Heart right ventricle (tissue), 16 donors: Measurements from ENCODE around the gene DYNC2I2. TPM values are rescaled to one million over a fixed set of nuclear protein-coding genes. Genes with fewer than 3 reads are reported as not detected.
A peak's percentile ranks its signal among the peaks of the same experiment; 100 is the strongest.

Source experiments
- ATAC-seq, 8 donors: fragments of 200-7000 bp; cut with Tn5 transposase; one replicate each; pipeline ENCODE4 v1.9.1; 2020; ENCODE audit warnings: mild to moderate bottlenecking in 8 of 8, moderate library complexity in 8 of 8, moderate number of reproducible peaks in 1 of 8
- DNase-seq, 2 donors: peaks; one replicate each; pipeline ENCODE4 v3.0.0-alpha.2; 2020
- H3K27ac ChIP-seq, 10 donors: fragments of 200-600 bp; sonication (generic) in 2 of 10; one replicate each; pipeline versions ENCODE4 v1.5.0 to v1.8.0; 2020 to 2022; ENCODE audit warnings: mild to moderate bottlenecking in 3 of 10
- H3K27me3 ChIP-seq, 7 donors: fragments of 200-600 bp; one replicate each; pipeline ENCODE4 v1.8.0; 2021 to 2022; ENCODE audit warnings: mild to moderate bottlenecking in 2 of 7
- H3K36me3 ChIP-seq, 9 donors: fragments of 200-600 bp; sonication (generic) in 1 of 9; one replicate each; pipeline versions ENCODE4 v1.5.0 to v1.8.0; 2020 to 2022; ENCODE audit warnings: mild to moderate bottlenecking in 2 of 9
- H3K4me1 ChIP-seq, 9 donors: fragments of 200-600 bp; sonication (generic) in 1 of 9; one replicate each; pipeline versions ENCODE4 v1.5.0 to v1.8.0; 2020 to 2022; ENCODE audit warnings: mild to moderate bottlenecking in 4 of 9
- H3K4me3 ChIP-seq, 10 donors: fragments of 200-600 bp; sonication (generic) in 2 of 10; one replicate each; pipeline versions ENCODE4 v1.5.0 to v1.8.0; 2020 to 2022; ENCODE audit warnings: mild to moderate bottlenecking in 7 of 10, moderate library complexity in 2 of 10
- H3K9me3 ChIP-seq, 11 donors: fragments of 200-600 bp in 10 of 11; sonication (generic) in 2 of 11; one replicate each; pipeline versions ENCODE4 v1.5.0 to v1.8.0; 2013 to 2022; ENCODE audit warnings: mild to moderate bottlenecking in 2 of 11, control low read depth in 1 of 11, moderate library complexity in 1 of 11
- WGBS, 2 donors: extraction: QIAGEN DNeasy Blood & Tissue Kit; methylation state at CpG; one replicate each; pipeline ENCODE4 v1.1.7; 2013; ENCODE audit warnings: inconsistent platforms in 1 of 2; 5-methylcytosine and 5-hydroxymethylcytosine counted together
- intact Hi-C, 10 donors: fragments of 100-400 bp; cut with DNase I; formaldehyde crosslinking; loops; one replicate each; pipeline versions ENCODE4 v1.11.1 to v1.14.2; 2022
- polyA plus RNA-seq, 2 donors: library from polyadenylated mRNA; stranded (reverse); fragments of 200-250 nt; gene quantifications; one replicate each; pipeline ENCODE4 v1.2.3, GENCODE V29; 2013
- total RNA-seq, 10 donors: library from RNA; stranded (reverse); fragmentation: NEBNext Ultra II Directional in 3 of 10; extraction: Animal tissue kit (Norgen Biotek cat#: 25700) in 3 of 10; gene quantifications; one replicate each; pipeline versions ENCODE4 v1.2.1 to v1.2.4, GENCODE V29; 2021 to 2023
- TF ChIP-seq, protein P1 (sequence below), 9 donors: fragments of 200-600 bp; sonication (generic) in 2 of 9; IDR thresholded peaks; one replicate each; pipeline versions ENCODE4 v1.5.0 to v1.8.0; 2021 to 2022; ENCODE audit warnings: antibody characterized with exemption in 9 of 9, mild to moderate bottlenecking in 5 of 9, moderate library complexity in 1 of 9
- donor health status: Arrhythmogenic right ventricular cardiomyopathy.
- donor health status: ischemic (EF 13 %, LVEDD 7.1; RV severe dilation, severe dysfunction).
- donor health status: healthy with polysubstance abuse.
- donor health status: DM: no; HTN: yes; CAD: no.
- donor health status: DM: no; HTN: no; CAD: no.
- donor health status: ischemic (EF 25% LVEDD 6.9; RV normal size, moderate dysfunction).
- donor health status: ischemic (EF 25% LVEDD 5.7; RV mildly dilated, moderate dysfunction).
- donor health status: healthy.
- donor health status: DM: yes; HTN: yes; CAD: no.
- donor health status: Ischemic cardiomyopathy.
- donor health status: ischemic (EF 35%, LVEDD 5.7; RV mildly dilated, moderate dysfunction).
- donor health status: nonischemic (EF 11% LVEDD 7.7; RV severe dilation, severe dysfunction).
- donor health status: DM: yes; HTN: yes; CAD: no.
- donor health status: PGD.
- donor health status: ischemic (EF 29% LVEDD 5.4; RV normal size, mild dysfunction).
- donor health status: nonischemic (EF 23%, LVEDD 6.1; RV moderate dilation, normal function).

Gene DYNC2I2
- total and polyA plus RNA-seq, 12 donors, result 22.1 to 83.2 (median 31.3) TPM

DNA sequence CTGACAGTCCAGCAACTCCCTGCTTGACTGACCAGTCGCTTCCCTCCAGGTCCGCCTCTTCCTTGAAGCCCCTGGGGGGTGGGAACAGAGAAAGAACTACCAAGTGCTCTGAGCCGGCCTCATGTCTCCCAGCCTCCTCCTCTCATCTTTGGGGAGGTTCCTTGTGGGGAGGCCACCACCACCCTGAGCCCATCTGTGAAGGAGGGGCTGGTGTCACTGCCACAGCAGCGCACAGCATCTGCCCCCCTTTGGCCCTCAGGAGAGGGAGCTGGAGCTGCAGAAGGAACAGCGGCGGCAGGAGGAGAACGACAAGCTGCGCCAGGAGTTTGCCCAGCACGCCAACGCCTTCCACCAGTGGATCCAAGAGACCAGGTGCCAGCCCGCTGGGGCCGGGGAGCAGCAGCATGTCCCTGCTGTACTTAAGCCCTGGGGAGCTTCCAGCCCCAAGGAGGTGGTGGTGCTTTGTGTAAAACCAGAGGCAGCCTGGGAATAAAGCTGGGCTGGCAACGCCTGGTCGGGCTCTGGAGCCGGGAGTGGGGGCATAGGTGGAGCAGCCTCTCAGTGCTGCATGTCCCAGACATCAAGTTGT lies 29.4 kb downstream of the DYNC2I2 start:
- intact Hi-C loops, result no loop called here
- no peaks in the 10 kb centered on the region for H3K27me3 ChIP-seq
- H3K4me1 ChIP-seq, result peaks cover 8 to 31% (median 20%) of the 10 kb centered on the region in 9 donors
- no peak overlapping the region for H3K4me3 ChIP-seq
- H3K27ac ChIP-seq, result peak overlapping the region in 3 of 10 donors; percentile 13 to 83 (median 78)
- H3K36me3 ChIP-seq, result peaks cover 6 to 100% (median 98%) of the 10 kb centered on the region in 9 donors
- no peaks in the 10 kb centered on the region for H3K9me3 ChIP-seq
- ATAC-seq (peak in 1 of 8 donors; percentile 2), DNase-seq (no peak)
- TF ChIP-seq, protein P1, sequence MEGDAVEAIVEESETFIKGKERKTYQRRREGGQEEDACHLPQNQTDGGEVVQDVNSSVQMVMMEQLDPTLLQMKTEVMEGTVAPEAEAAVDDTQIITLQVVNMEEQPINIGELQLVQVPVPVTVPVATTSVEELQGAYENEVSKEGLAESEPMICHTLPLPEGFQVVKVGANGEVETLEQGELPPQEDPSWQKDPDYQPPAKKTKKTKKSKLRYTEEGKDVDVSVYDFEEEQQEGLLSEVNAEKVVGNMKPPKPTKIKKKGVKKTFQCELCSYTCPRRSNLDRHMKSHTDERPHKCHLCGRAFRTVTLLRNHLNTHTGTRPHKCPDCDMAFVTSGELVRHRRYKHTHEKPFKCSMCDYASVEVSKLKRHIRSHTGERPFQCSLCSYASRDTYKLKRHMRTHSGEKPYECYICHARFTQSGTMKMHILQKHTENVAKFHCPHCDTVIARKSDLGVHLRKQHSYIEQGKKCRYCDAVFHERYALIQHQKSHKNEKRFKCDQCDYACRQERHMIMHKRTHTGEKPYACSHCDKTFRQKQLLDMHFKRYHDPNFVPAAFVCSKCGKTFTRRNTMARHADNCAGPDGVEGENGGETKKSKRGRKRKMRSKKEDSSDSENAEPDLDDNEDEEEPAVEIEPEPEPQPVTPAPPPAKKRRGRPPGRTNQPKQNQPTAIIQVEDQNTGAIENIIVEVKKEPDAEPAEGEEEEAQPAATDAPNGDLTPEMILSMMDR (IDR thresholded peaks at IDR 0.05), result no peak
- 87 to 88% methylated on average over 15 of the region's 15 CpGs for WGBS, 2 donors

DNA sequence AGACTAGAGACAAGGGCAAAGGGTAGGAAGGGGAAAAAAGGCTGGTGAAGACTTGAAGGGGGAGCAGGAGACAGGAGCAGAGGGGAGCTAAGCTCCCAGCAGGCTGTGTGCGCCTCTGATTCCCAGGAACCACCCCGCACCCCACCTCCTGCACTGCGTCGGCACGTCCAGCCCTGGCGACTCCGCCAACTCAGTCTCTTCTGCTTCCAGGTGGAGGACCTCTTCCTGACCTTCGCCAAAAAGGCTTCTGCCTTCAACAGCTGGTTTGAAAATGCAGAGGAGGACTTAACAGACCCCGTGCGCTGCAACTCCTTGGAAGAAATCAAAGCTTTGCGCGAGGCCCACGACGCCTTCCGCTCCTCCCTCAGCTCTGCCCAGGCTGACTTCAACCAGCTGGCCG lies 30.5 kb downstream of the DYNC2I2 start:
- DNase-seq, result no peak
- no peak for ATAC-seq
- no peaks in the 10 kb centered on the region for H3K27me3 ChIP-seq
- peaks cover 6 to 100% (median 98%) of the 10 kb centered on the region in 9 donors for H3K36me3 ChIP-seq
- intact Hi-C loops, result no loop called here
- TF ChIP-seq, protein P1 (IDR thresholded peaks at IDR 0.05), result no peak
- no peak overlapping the region for H3K4me3 ChIP-seq
- peaks cover 8 to 31% (median 20%) of the 10 kb centered on the region in 9 donors for H3K4me1 ChIP-seq
- no peaks in the 10 kb centered on the region for H3K9me3 ChIP-seq
- H3K27ac ChIP-seq, result no peak overlapping the region
- WGBS, 2 donors, result 82 to 85% methylated on average over 16 of the region's 16 CpGs

DNA sequence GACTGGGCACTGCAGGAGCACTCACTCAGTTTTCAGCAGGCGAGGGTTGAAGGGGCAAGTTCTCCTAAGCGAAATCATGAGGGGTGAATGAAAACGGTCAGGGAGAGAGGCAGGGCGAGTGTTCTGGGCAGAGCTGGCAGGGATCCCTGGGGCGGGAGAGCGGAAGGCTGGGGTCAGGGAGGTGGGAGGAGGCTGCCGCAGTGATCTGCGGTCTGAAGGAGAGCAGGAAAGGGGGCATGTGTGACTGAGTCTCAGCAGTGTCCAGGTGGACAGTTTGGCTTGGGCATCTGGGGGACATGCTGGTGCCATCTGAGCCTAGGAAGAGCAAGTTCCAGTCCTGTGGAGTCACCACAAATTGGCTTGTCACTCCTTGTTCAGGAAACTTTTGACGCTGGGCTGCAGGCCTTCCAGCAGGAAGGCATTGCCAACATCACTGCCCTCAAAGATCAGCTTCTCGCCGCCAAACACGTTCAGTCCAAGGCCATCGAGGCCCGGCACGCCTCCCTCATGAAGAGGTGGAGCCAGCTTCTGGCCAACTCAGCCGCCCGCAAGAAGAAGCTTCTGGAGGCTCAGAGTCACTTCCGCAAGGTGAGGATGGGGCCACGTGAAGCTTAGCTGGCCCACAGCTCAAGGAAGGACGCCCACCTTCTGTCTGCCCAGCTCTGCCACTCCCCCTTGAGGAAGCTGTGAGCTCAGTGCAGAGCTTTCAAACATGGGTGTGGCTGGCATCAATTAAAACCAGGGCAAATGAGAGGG lies 31.1 kb downstream of the DYNC2I2 start:
- TF ChIP-seq, protein P1 (IDR thresholded peaks at IDR 0.05), result no peak
- H3K4me1 ChIP-seq, result peaks cover 8 to 31% (median 20%) of the 10 kb centered on the region in 9 donors
- no peak for DNase-seq
- 83 to 85% methylated on average over 20 of the region's 20 CpGs for WGBS, 2 donors
- no peak overlapping the region for H3K4me3 ChIP-seq
- no peak for ATAC-seq
- peaks cover 6 to 100% (median 98%) of the 10 kb centered on the region in 9 donors for H3K36me3 ChIP-seq
- no peaks in the 10 kb centered on the region for H3K9me3 ChIP-seq
- intact Hi-C loops, result no loop called here
- no peak overlapping the region for H3K27ac ChIP-seq
- H3K27me3 ChIP-seq, result no peaks in the 10 kb centered on the region

- H3K36me3 ChIP-seq, result peaks cover 7 to 100% (median 98%) of the 10 kb centered on the region in 9 donors
- intact Hi-C loops, result no loop called here
- DNase-seq (no peak), ATAC-seq (no peak)
- no peaks in the 10 kb centered on the region for H3K27me3 ChIP-seq
- no peak overlapping the region for H3K4me3 ChIP-seq
- 88 to 91% methylated on average over 10 of the region's 10 CpGs for WGBS, 2 donors
- no peak overlapping the region for H3K27ac ChIP-seq
- TF ChIP-seq, protein P1 (IDR thresholded peaks at IDR 0.05), result no peak
- H3K4me1 ChIP-seq, result peaks cover 8 to 25% (median 16%) of the 10 kb centered on the region in 9 donors
- H3K9me3 ChIP-seq, result no peaks in the 10 kb centered on the region
These were observed 32.1 kb downstream of the DYNC2I2 start for GRCh38 chr9:128624566-128624965.
